Lung (tissue), 12 donors: Measurements from ENCODE around the gene STRADA. TPM values are rescaled to one million over a fixed set of nuclear protein-coding genes. Genes with fewer than 3 reads are reported as not detected.

Source experiments
- ATAC-seq: fragments of 200-7000 bp; cut with Tn5 transposase; one replicate; pipeline ENCODE4 v1.9.1; 2020; ENCODE audit warnings: moderate number of reproducible peaks; ENCODE audit not compliant: insufficient read depth, low FRiP score
- DNase-seq, 3 donors: peaks; one replicate each; pipeline ENCODE4 v3.0.0-alpha.2; 2013 to 2017
- H3K27ac ChIP-seq, 2 donors: one replicate each; pipeline ENCODE4 v1.5.1; 2013; ENCODE audit warnings: mild to moderate bottlenecking in 2 of 2, moderate library complexity in 2 of 2, control low read depth in 1 of 2, inconsistent platforms in 1 of 2, low read depth in 1 of 2, low read length in 1 of 2
- H3K27me3 ChIP-seq, 3 donors: one replicate each; pipeline ENCODE4 v1.5.1; 2013; ENCODE audit warnings: low read length in 2 of 3; ENCODE audit not compliant: control insufficient read depth in 3 of 3, insufficient read depth in 3 of 3
- H3K36me3 ChIP-seq, 4 donors: one replicate each; pipeline ENCODE4 v1.5.1; 2013; ENCODE audit warnings: low read length in 4 of 4, mild to moderate bottlenecking in 1 of 4, moderate library complexity in 1 of 4; ENCODE audit not compliant: control insufficient read depth in 4 of 4, insufficient read depth in 4 of 4
- H3K4me1 ChIP-seq, 5 donors: one replicate each; pipeline ENCODE4 v1.5.1; 2013; ENCODE audit warnings: low read length in 5 of 5, mild to moderate bottlenecking in 2 of 5, moderate library complexity in 1 of 5; ENCODE audit not compliant: control insufficient read depth in 5 of 5, insufficient read depth in 5 of 5
- H3K4me3 ChIP-seq: one replicate; pipeline ENCODE4 v1.5.1; 2013; ENCODE audit warnings: mild to moderate bottlenecking, control low read depth, moderate library complexity
- H3K9ac ChIP-seq, 2 donors: one replicate each; pipeline ENCODE4 v1.5.1; 2013; ENCODE audit warnings: low read length in 2 of 2, control low read depth in 1 of 2; ENCODE audit not compliant: insufficient read depth in 1 of 2
- H3K9me3 ChIP-seq, 4 donors: one replicate each; pipeline ENCODE4 v1.5.1; 2013; ENCODE audit warnings: low read length in 3 of 4, mild to moderate bottlenecking in 1 of 4, moderate library complexity in 1 of 4; ENCODE audit not compliant: control insufficient read depth in 4 of 4, insufficient read depth in 3 of 4
- WGBS, 2 donors: extraction: QIAGEN DNeasy Blood & Tissue Kit; methylation state at CpG; one replicate each; pipeline ENCODE4 v1.1.7; 2013; 5-methylcytosine and 5-hydroxymethylcytosine counted together
- polyA plus RNA-seq, 2 donors: library from polyadenylated mRNA; stranded (reverse); fragments of 200-250 nt; gene quantifications; one replicate each; pipeline ENCODE4 v1.2.1, GENCODE V29; 2013
- total RNA-seq, 2 donors: library from RNA; depleted of rRNA in 1 of 2; stranded (reverse); fragments of >200 nt in 1 of 2; gene quantifications; one replicate each; pipeline ENCODE4 v1.2.1, GENCODE V29; 2014 to 2021
- TF ChIP-seq, protein P1 (sequence below): IDR thresholded peaks from 2 replicates; pipeline ENCODE4 v1.5.1; 2012; ENCODE audit warnings: mild to moderate bottlenecking; ENCODE audit errors: control extremely low read depth, extremely low read depth
- donor health status: control.
- donor health status: control.
- donor health status: Bipolar disorder and iron deficiency.
- donor health status: healthy.
- donor health status: DM: yes; HTN: yes; CAD: no.

Gene STRADA
- total and polyA plus RNA-seq, 4 donors = 20.7 to 48.8 (median 28.4) TPM

DNA sequence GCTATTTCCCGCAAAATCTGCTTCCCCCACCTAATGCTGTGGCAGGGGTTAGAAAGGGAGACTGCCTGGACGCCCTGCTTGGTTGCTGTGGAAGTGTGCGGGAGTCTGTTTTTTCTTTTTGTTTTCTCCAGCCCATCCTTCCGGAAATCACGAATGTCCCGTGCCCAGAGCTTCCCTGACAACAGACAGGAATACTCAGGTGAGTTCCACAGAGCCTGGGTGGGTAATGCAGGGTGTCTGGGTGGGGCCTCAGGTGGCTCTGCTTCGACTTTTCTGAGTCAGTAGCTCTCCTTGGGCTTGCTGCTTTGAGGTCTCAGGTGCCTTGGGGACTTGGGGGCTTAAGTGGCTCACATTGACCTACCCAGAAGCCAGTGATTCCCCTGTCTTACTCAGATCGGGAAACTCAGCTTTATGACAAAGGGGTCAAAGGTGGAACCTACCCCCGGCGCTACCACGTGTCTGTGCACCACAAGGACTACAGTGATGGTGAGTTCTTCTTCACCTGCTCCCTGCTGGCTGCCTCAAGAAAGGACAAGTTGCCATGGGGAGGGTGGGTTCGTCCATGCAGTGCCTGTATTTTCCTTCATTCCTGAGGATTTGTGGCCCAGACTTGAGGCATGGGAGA, 53.1 kb downstream of the STRADA start:
- Histone ChIP-seq H3K27me3 (no peaks in the 10 kb centered on the region), H3K27ac (no peak overlapping the region), H3K4me3 (no peak overlapping the region), H3K4me1 (peaks cover 0 to 5% (median 0%) of the 10 kb centered on the region in 5 donors), H3K9me3 (no peaks in the 10 kb centered on the region), H3K9ac (no peak overlapping the region), H3K36me3 (peaks cover 24 to 59% (median 40%) of the 10 kb centered on the region in 4 donors)
- DNase-seq = no peak
- 87 to 95% methylated on average over 12 of the region's 12 CpGs for WGBS, 2 donors
- no peak for ATAC-seq
- TF ChIP-seq, protein P1, sequence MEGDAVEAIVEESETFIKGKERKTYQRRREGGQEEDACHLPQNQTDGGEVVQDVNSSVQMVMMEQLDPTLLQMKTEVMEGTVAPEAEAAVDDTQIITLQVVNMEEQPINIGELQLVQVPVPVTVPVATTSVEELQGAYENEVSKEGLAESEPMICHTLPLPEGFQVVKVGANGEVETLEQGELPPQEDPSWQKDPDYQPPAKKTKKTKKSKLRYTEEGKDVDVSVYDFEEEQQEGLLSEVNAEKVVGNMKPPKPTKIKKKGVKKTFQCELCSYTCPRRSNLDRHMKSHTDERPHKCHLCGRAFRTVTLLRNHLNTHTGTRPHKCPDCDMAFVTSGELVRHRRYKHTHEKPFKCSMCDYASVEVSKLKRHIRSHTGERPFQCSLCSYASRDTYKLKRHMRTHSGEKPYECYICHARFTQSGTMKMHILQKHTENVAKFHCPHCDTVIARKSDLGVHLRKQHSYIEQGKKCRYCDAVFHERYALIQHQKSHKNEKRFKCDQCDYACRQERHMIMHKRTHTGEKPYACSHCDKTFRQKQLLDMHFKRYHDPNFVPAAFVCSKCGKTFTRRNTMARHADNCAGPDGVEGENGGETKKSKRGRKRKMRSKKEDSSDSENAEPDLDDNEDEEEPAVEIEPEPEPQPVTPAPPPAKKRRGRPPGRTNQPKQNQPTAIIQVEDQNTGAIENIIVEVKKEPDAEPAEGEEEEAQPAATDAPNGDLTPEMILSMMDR = no peak

DNA sequence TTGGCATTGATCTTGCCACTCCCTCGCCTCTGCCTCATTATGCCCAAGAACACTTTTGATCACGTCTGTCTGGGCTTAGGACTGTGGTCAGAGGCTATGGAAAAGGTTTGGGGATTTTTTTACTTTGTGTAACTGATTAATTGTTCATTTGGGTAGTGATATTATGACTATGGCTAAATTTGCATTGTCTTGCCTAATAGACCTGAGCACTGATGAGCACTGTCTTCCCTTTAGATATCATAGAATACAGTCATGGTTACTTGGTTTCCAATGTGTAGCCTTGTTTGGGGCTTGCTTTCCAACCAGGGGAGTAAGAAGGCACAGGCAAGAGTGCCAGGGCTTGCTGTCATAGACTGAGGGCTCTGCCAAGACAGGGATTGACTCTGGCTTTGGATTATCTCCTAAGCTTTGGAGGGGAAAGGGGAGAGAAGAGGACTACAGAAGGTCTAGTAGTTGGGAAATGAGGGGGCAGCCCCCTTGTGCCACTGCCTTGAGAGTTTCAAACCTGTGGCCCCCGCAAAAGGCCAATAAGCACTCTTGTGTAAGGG, 55.4 kb downstream of the STRADA start:
- ATAC-seq = no peak
- DNase-seq = no peak
- Histone ChIP-seq H3K4me3 (no peak overlapping the region), H3K9me3 (no peaks in the 10 kb centered on the region), H3K27me3 (no peaks in the 10 kb centered on the region), H3K9ac (no peak overlapping the region), H3K36me3 (peaks cover 37 to 51% (median 38%) of the 10 kb centered on the region in 4 donors), H3K4me1 (peaks cover 0 to 8% (median 3%) of the 10 kb centered on the region in 5 donors), H3K27ac (no peak overlapping the region)
- 87 to 89% methylated on average over 3 of the region's 3 CpGs for WGBS, 2 donors
- TF ChIP-seq, protein P1 = no peak

DNA sequence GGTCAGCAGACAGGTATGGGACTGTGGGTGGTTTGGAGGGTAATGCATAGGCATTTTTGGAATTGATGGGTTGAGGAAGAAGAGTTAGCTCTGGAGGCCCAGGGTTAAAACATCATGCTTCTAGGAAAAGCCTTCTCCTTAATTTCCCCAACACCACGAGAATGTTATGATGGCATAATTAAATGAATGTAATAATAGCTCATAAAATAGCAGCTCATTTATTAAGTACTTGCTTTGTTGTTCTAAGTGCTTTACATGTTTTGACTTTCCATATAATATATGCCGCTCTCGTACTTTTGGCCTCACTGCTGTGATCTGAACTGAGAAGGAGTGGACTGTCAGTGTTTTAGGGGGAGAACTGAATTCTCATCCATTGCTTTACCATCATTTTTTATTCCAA, 56.0 kb downstream of the STRADA start:
- ATAC-seq (no peak), DNase-seq (no peak)
- no peak overlapping the region for H3K27ac ChIP-seq
- H3K27me3 ChIP-seq = no peaks in the 10 kb centered on the region
- no peak overlapping the region for H3K4me3 ChIP-seq
- peaks cover 31 to 45% (median 35%) of the 10 kb centered on the region in 4 donors for H3K36me3 ChIP-seq
- WGBS, 2 donors = 90 to 93% methylated on average over 3 of the region's 3 CpGs
- no peaks in the 10 kb centered on the region for H3K9me3 ChIP-seq
- no peak overlapping the region for H3K9ac ChIP-seq
- TF ChIP-seq, protein P1 = no peak
- peaks cover 0 to 10% (median 5%) of the 10 kb centered on the region in 5 donors for H3K4me1 ChIP-seq
